Measurements from ENCODE around the gene ZAR1L.

DNA sequence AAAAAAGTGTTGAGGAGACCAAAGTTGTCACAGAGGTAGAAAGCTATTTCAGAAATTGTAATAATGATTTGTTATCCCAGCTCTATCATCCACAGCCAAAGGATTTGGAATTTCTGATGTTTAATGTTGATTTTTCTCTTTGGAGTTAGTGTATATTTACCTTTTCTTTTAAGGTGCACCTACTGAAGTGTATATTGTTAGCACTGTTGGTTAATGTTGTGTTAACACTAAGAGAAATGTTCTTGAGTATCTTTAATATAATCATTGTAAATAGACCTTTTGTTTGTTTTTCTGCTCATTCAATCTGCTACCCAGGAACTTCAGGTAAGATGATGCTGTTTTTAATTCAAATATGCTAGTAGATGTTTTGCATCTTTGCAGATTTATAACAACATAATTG lies 57.5 kb downstream of the ZAR1L start:
- TF ChIP-seq, protein P1, sequence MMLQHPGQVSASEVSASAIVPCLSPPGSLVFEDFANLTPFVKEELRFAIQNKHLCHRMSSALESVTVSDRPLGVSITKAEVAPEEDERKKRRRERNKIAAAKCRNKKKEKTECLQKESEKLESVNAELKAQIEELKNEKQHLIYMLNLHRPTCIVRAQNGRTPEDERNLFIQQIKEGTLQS (IDR thresholded peaks at IDR 0.05): no peak
- TF ChIP-seq, protein P2, sequence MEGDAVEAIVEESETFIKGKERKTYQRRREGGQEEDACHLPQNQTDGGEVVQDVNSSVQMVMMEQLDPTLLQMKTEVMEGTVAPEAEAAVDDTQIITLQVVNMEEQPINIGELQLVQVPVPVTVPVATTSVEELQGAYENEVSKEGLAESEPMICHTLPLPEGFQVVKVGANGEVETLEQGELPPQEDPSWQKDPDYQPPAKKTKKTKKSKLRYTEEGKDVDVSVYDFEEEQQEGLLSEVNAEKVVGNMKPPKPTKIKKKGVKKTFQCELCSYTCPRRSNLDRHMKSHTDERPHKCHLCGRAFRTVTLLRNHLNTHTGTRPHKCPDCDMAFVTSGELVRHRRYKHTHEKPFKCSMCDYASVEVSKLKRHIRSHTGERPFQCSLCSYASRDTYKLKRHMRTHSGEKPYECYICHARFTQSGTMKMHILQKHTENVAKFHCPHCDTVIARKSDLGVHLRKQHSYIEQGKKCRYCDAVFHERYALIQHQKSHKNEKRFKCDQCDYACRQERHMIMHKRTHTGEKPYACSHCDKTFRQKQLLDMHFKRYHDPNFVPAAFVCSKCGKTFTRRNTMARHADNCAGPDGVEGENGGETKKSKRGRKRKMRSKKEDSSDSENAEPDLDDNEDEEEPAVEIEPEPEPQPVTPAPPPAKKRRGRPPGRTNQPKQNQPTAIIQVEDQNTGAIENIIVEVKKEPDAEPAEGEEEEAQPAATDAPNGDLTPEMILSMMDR (IDR thresholded peaks at IDR 0.05; ENCODE audit: low read depth, low read length, missing input control): no peak
- TF ChIP-seq TAF1 (conservative IDR thresholded peaks at IDR 0.05): no peak
- TF ChIP-seq YY1 (IDR thresholded peaks at IDR 0.05): no peak
- no peak for TF ChIP-seq RAD21 (IDR thresholded peaks at IDR 0.05)
- no peak for TF ChIP-seq GABPA (IDR thresholded peaks at IDR 0.05 in 1 of 2, conservative IDR thresholded peaks at IDR 0.05 in 1 of 2)
- TF ChIP-seq JUND (IDR thresholded peaks at IDR 0.05): no peak
- TF ChIP-seq SP1 (IDR thresholded peaks at IDR 0.05): no peak
- TF ChIP-seq, protein P3, sequence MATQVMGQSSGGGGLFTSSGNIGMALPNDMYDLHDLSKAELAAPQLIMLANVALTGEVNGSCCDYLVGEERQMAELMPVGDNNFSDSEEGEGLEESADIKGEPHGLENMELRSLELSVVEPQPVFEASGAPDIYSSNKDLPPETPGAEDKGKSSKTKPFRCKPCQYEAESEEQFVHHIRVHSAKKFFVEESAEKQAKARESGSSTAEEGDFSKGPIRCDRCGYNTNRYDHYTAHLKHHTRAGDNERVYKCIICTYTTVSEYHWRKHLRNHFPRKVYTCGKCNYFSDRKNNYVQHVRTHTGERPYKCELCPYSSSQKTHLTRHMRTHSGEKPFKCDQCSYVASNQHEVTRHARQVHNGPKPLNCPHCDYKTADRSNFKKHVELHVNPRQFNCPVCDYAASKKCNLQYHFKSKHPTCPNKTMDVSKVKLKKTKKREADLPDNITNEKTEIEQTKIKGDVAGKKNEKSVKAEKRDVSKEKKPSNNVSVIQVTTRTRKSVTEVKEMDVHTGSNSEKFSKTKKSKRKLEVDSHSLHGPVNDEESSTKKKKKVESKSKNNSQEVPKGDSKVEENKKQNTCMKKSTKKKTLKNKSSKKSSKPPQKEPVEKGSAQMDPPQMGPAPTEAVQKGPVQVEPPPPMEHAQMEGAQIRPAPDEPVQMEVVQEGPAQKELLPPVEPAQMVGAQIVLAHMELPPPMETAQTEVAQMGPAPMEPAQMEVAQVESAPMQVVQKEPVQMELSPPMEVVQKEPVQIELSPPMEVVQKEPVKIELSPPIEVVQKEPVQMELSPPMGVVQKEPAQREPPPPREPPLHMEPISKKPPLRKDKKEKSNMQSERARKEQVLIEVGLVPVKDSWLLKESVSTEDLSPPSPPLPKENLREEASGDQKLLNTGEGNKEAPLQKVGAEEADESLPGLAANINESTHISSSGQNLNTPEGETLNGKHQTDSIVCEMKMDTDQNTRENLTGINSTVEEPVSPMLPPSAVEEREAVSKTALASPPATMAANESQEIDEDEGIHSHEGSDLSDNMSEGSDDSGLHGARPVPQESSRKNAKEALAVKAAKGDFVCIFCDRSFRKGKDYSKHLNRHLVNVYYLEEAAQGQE (IDR thresholded peaks at IDR 0.05): no peak
- TF ChIP-seq, protein P4, sequence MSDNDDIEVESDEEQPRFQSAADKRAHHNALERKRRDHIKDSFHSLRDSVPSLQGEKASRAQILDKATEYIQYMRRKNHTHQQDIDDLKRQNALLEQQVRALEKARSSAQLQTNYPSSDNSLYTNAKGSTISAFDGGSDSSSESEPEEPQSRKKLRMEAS (IDR thresholded peaks at IDR 0.05): no peak
